Mammary epithelial cell (primary cell): Measurements from ENCODE around the gene COPZ1.

Experiments
- EZH2 ChIP-seq: IDR thresholded peaks from 2 replicates; pipeline ENCODE4 v1.6.1; 2012; ENCODE audit warnings: low read length, inconsistent platforms, borderline replicate concordance
- TF ChIP-seq, protein P1 (sequence below), 2 donors: IDR thresholded peaks in 1 of 2; conservative IDR thresholded peaks in 1 of 2; 2 replicates each; pipeline ENCODE4 v1.5.1; 2011 to 2012; ENCODE audit warnings: inconsistent platforms in 2 of 2, low read length in 2 of 2, mild to moderate bottlenecking in 2 of 2, control low read depth in 1 of 2, low read depth in 1 of 2; ENCODE audit not compliant: insufficient read depth in 1 of 2; ENCODE audit errors: extremely low read depth in 1 of 2

DNA sequence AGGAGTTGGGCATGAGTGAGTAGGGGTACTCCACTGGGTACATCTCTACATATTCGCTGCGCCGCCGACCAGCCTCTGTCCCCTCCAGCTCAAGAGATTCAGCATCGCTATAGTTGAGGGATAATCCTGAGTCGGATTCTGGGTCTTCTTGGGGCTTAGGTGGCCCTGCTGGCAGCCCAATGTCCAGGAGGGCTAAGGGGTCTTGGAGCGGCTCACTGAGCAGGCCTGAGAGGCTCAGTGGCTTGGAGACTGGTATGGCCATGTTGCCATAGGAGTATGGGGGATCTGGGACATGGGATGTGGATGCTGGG lies 32.0 kb upstream of the COPZ1 start:
- no peak for TF ChIP-seq EZH2
- TF ChIP-seq, protein P1, sequence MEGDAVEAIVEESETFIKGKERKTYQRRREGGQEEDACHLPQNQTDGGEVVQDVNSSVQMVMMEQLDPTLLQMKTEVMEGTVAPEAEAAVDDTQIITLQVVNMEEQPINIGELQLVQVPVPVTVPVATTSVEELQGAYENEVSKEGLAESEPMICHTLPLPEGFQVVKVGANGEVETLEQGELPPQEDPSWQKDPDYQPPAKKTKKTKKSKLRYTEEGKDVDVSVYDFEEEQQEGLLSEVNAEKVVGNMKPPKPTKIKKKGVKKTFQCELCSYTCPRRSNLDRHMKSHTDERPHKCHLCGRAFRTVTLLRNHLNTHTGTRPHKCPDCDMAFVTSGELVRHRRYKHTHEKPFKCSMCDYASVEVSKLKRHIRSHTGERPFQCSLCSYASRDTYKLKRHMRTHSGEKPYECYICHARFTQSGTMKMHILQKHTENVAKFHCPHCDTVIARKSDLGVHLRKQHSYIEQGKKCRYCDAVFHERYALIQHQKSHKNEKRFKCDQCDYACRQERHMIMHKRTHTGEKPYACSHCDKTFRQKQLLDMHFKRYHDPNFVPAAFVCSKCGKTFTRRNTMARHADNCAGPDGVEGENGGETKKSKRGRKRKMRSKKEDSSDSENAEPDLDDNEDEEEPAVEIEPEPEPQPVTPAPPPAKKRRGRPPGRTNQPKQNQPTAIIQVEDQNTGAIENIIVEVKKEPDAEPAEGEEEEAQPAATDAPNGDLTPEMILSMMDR (conservative IDR thresholded peaks at IDR 0.05 in 1 of 2, IDR thresholded peaks at IDR 0.05 in 1 of 2; ENCODE audit: extremely low read depth in 1 of 2, insufficient read depth in 1 of 2, low read depth in 1 of 2, low read length in 2 of 2) = no peak
